ENCODE results near the gene DCTN5. TPM values are rescaled to one million over a fixed set of nuclear protein-coding genes. Genes with fewer than 3 reads are reported as not detected.

Gene DCTN5
- total and polyA plus RNA-seq, 2 donors (not counting 3 experiments of a cell fraction or from before 2014, with no cell fraction given) = 51.6 to 80.8 TPM

- H3K27me3 ChIP-seq (ENCODE audit: control insufficient read depth in 2 of 2, insufficient read depth in 2 of 2, low read length in 2 of 2) = no peaks in the 10 kb centered on the region
- H3K9me1 ChIP-seq (replicated peaks; ENCODE audit: control insufficient read depth, extremely low read depth, insufficient read depth, low read length) = no peaks in the 10 kb centered on the region
- H3K9me3 ChIP-seq (replicated peaks; ENCODE audit: control insufficient read depth, insufficient read depth, low read length) = no peaks in the 10 kb centered on the region
- H3K4me2 ChIP-seq (ENCODE audit: insufficient read depth, low read length) = no peak overlapping the region
- H3K4me1 ChIP-seq (ENCODE audit: control insufficient read depth, extremely low read depth, insufficient read depth, low read length) = no peaks in the 10 kb centered on the region
- no peak overlapping the region for H2AFZ ChIP-seq (ENCODE audit: low read depth, low read length)
- H3K9ac ChIP-seq (replicated peaks; ENCODE audit: extremely low read depth, insufficient read depth, low read length) = no peak overlapping the region
- dilution Hi-C loops (cut with MboI; ENCODE audit: extremely low pct_ligation_motif_present, low sequenced_read_pairs) = no loop called here
- no peaks in the 10 kb centered on the region for H4K20me1 ChIP-seq (replicated peaks; ENCODE audit: control insufficient read depth, extremely low read depth, insufficient read depth, low read length)
- no peak overlapping the region for H3K27ac ChIP-seq (ENCODE audit: insufficient read depth, low read depth, low read length)
- CTCF ChIA-PET = interaction anchor here (1.5 kb wide), 1 partner anchor 9 kb away, joined by 3 read pairs; the partner anchor contains the start of gene DCTN5
- DNase-seq (ENCODE audit: low read depth, low spot score) (peak; percentile 27), FAIRE-seq (peak; percentile 26)
- intact Hi-C loops (cut with micrococcal nuclease) = no loop called here
- H3K79me2 ChIP-seq (ENCODE audit: control insufficient read depth, insufficient read depth, low read length) = peaks cover 64% of the 10 kb centered on the region
- no peak for TF ChIP-seq EZH2 (IDR thresholded peaks at IDR 0.05; ENCODE audit: borderline replicate concordance, low read depth, low read length, severe bottlenecking)
- no peak for TF ChIP-seq MYC (IDR thresholded peaks at IDR 0.05; ENCODE audit: low read depth, low read length)
- TF ChIP-seq MAX (IDR thresholded peaks at IDR 0.05; ENCODE audit: insufficient read depth, insufficient read length) = no peak
- TF ChIP-seq POLR2AphosphoS5 (IDR thresholded peaks at IDR 0.05; ENCODE audit: insufficient read depth, low read depth, low read length) = no peak
- no peak for TF ChIP-seq FOS (IDR thresholded peaks at IDR 0.05; ENCODE audit: borderline replicate concordance, insufficient read depth, low read length)
- TF ChIP-seq GATA2 (IDR thresholded peaks at IDR 0.05; ENCODE audit: insufficient read depth, insufficient read length, low read depth, low read length) = no peak
- no peak for TF ChIP-seq JUN (IDR thresholded peaks at IDR 0.05; ENCODE audit: borderline replicate concordance, insufficient read depth, insufficient read length, low read depth)
- no peak for TF ChIP-seq POLR2A (IDR thresholded peaks at IDR 0.05; ENCODE audit: low read depth, low read length)
- TF ChIP-seq, protein P1, sequence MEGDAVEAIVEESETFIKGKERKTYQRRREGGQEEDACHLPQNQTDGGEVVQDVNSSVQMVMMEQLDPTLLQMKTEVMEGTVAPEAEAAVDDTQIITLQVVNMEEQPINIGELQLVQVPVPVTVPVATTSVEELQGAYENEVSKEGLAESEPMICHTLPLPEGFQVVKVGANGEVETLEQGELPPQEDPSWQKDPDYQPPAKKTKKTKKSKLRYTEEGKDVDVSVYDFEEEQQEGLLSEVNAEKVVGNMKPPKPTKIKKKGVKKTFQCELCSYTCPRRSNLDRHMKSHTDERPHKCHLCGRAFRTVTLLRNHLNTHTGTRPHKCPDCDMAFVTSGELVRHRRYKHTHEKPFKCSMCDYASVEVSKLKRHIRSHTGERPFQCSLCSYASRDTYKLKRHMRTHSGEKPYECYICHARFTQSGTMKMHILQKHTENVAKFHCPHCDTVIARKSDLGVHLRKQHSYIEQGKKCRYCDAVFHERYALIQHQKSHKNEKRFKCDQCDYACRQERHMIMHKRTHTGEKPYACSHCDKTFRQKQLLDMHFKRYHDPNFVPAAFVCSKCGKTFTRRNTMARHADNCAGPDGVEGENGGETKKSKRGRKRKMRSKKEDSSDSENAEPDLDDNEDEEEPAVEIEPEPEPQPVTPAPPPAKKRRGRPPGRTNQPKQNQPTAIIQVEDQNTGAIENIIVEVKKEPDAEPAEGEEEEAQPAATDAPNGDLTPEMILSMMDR (IDR thresholded peaks at IDR 0.05; ENCODE audit: extremely low read depth in 1 of 2, insufficient read depth in 1 of 2, low read depth in 1 of 2, low read length in 2 of 2) = no peak
- BruUV-seq (replicated peaks) = no TSS peak
- no peak overlapping the region for H3K4me3 ChIP-seq (replicated peaks in 1 of 3; ENCODE audit: insufficient read depth in 1 of 3, low read depth in 1 of 3, low read length in 3 of 3)
- peaks cover 2 to 7% of the 10 kb centered on the region in 2 experiments for H3K36me3 ChIP-seq (ENCODE audit: control insufficient read depth in 2 of 2, extremely low read depth in 1 of 2, insufficient read depth in 2 of 2, low read length in 2 of 2)
- POLR2A ChIA-PET = no interaction called here
Observed at GRCh38 chr16:23650674-23651416, 9.6 kb downstream of the DCTN5 start.
